Heart right ventricle (tissue), 16 donors: ENCODE measurements around the gene C20orf144. TPM values are rescaled to one million over a fixed set of nuclear protein-coding genes. Genes with fewer than 3 reads are reported as not detected.

Experiments used
- ATAC-seq, 8 donors: fragments of 200-7000 bp; cut with Tn5 transposase; one replicate each; pipeline ENCODE4 v1.9.1; 2020; ENCODE audit warnings: mild to moderate bottlenecking in 8 of 8, moderate library complexity in 8 of 8, moderate number of reproducible peaks in 1 of 8
- DNase-seq, 2 donors: peaks; one replicate each; pipeline ENCODE4 v3.0.0-alpha.2; 2020
- H3K27ac ChIP-seq, 10 donors: fragments of 200-600 bp; sonication (generic) in 2 of 10; one replicate each; pipeline versions ENCODE4 v1.5.0 to v1.8.0; 2020 to 2022; ENCODE audit warnings: mild to moderate bottlenecking in 3 of 10
- H3K27me3 ChIP-seq, 7 donors: fragments of 200-600 bp; one replicate each; pipeline ENCODE4 v1.8.0; 2021 to 2022; ENCODE audit warnings: mild to moderate bottlenecking in 2 of 7
- H3K36me3 ChIP-seq, 9 donors: fragments of 200-600 bp; sonication (generic) in 1 of 9; one replicate each; pipeline versions ENCODE4 v1.5.0 to v1.8.0; 2020 to 2022; ENCODE audit warnings: mild to moderate bottlenecking in 2 of 9
- H3K4me1 ChIP-seq, 9 donors: fragments of 200-600 bp; sonication (generic) in 1 of 9; one replicate each; pipeline versions ENCODE4 v1.5.0 to v1.8.0; 2020 to 2022; ENCODE audit warnings: mild to moderate bottlenecking in 4 of 9
- H3K4me3 ChIP-seq, 10 donors: fragments of 200-600 bp; sonication (generic) in 2 of 10; one replicate each; pipeline versions ENCODE4 v1.5.0 to v1.8.0; 2020 to 2022; ENCODE audit warnings: mild to moderate bottlenecking in 7 of 10, moderate library complexity in 2 of 10
- H3K9me3 ChIP-seq, 11 donors: fragments of 200-600 bp in 10 of 11; sonication (generic) in 2 of 11; one replicate each; pipeline versions ENCODE4 v1.5.0 to v1.8.0; 2013 to 2022; ENCODE audit warnings: mild to moderate bottlenecking in 2 of 11, control low read depth in 1 of 11, moderate library complexity in 1 of 11
- CTCF ChIP-seq, 9 donors: fragments of 200-600 bp; sonication (generic) in 2 of 9; IDR thresholded peaks; one replicate each; pipeline versions ENCODE4 v1.5.0 to v1.8.0; 2021 to 2022; ENCODE audit warnings: antibody characterized with exemption in 9 of 9, mild to moderate bottlenecking in 5 of 9, moderate library complexity in 1 of 9
- WGBS, 2 donors: extraction: QIAGEN DNeasy Blood & Tissue Kit; methylation state at CpG; one replicate each; pipeline ENCODE4 v1.1.7; 2013; ENCODE audit warnings: inconsistent platforms in 1 of 2; 5-methylcytosine and 5-hydroxymethylcytosine counted together
- intact Hi-C, 10 donors: fragments of 100-400 bp; cut with DNase I; formaldehyde crosslinking; loops; one replicate each; pipeline versions ENCODE4 v1.11.1 to v1.14.2; 2022
- polyA plus RNA-seq, 2 donors: library from polyadenylated mRNA; stranded (reverse); fragments of 200-250 nt; gene quantifications; one replicate each; pipeline ENCODE4 v1.2.3, GENCODE V29; 2013
- total RNA-seq, 10 donors: library from RNA; stranded (reverse); fragmentation: NEBNext Ultra II Directional in 3 of 10; extraction: Animal tissue kit (Norgen Biotek cat#: 25700) in 3 of 10; gene quantifications; one replicate each; pipeline versions ENCODE4 v1.2.1 to v1.2.4, GENCODE V29; 2021 to 2023
- donor health status: Arrhythmogenic right ventricular cardiomyopathy.
- donor health status: ischemic (EF 13 %, LVEDD 7.1; RV severe dilation, severe dysfunction).
- donor health status: healthy with polysubstance abuse.
- donor health status: DM: no; HTN: yes; CAD: no.
- donor health status: DM: no; HTN: no; CAD: no.
- donor health status: ischemic (EF 25% LVEDD 6.9; RV normal size, moderate dysfunction).
- donor health status: ischemic (EF 25% LVEDD 5.7; RV mildly dilated, moderate dysfunction).
- donor health status: healthy.
- donor health status: DM: yes; HTN: yes; CAD: no.
- donor health status: Ischemic cardiomyopathy.
- donor health status: ischemic (EF 35%, LVEDD 5.7; RV mildly dilated, moderate dysfunction).
- donor health status: nonischemic (EF 11% LVEDD 7.7; RV severe dilation, severe dysfunction).
- donor health status: DM: yes; HTN: yes; CAD: no.
- donor health status: PGD.
- donor health status: ischemic (EF 29% LVEDD 5.4; RV normal size, mild dysfunction).
- donor health status: nonischemic (EF 23%, LVEDD 6.1; RV moderate dilation, normal function).

The C20orf144 gene
- total and polyA plus RNA-seq, 12 donors: 0.03 TPM; not detected in 11

DNA sequence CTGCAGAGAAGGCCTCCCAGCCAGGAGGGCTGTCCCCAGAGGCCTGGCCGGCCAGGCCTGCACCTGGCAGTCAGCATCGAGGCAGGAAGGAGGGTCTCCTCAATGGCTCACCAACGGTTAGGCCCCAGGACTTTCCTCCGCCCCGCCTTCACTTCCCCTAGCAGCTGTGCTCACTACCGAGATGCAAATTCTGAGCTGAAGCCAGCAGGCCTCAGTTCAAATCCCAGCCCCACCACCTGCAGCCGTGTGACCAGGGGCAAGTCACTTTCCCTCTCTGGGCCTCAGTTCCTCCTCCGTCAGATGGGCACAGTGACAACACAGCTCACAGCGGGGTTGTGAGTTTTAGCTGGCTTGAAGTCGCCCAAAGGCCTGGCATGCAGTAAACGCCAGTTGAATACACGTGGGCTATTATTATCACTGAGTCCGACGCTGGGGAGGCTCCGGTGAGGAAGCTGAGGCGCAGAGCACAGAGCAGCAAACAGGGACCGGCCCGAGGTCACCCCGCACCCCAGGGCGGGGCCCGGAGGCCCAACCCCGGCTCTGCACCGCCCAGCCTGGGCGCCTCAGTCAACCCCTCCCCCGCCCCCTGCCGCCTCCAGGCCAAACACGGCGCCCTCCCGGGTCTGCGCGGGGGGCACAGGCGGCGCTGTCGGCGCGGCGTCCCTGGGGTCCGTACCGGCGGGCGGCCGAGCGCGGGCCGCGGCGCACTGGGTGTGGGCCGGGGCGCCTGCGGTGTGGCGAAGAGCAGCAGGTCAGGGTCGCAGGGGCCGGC is 23.4 kb downstream of the C20orf144 start:
- Histone ChIP-seq H3K27me3 (no peaks in the 10 kb centered on the region), H3K4me1 (peaks cover 0 to 46% (median 20%) of the 10 kb centered on the region in 9 donors), H3K9me3 (no peaks in the 10 kb centered on the region), H3K27ac (peak overlapping the region in 1 of 10 donors; percentile 5), H3K36me3 (no peaks in the 10 kb centered on the region), H3K4me3 (peak overlapping the region in 8 of 10 donors; percentile 21 to 50 (median 40))
- WGBS, 2 donors: 3 to 4% methylated on average over 45 to 53 of the region's 53 CpGs
- TF ChIP-seq CTCF (IDR thresholded peaks at IDR 0.05): no peak
- ATAC-seq (no peak), DNase-seq (no peak)
- intact Hi-C loops: loop anchor here in 1 of 10 donors (5.0 kb wide), 1 partner anchor 47 kb away; the partner anchor contains the start of gene ZNF341

DNA sequence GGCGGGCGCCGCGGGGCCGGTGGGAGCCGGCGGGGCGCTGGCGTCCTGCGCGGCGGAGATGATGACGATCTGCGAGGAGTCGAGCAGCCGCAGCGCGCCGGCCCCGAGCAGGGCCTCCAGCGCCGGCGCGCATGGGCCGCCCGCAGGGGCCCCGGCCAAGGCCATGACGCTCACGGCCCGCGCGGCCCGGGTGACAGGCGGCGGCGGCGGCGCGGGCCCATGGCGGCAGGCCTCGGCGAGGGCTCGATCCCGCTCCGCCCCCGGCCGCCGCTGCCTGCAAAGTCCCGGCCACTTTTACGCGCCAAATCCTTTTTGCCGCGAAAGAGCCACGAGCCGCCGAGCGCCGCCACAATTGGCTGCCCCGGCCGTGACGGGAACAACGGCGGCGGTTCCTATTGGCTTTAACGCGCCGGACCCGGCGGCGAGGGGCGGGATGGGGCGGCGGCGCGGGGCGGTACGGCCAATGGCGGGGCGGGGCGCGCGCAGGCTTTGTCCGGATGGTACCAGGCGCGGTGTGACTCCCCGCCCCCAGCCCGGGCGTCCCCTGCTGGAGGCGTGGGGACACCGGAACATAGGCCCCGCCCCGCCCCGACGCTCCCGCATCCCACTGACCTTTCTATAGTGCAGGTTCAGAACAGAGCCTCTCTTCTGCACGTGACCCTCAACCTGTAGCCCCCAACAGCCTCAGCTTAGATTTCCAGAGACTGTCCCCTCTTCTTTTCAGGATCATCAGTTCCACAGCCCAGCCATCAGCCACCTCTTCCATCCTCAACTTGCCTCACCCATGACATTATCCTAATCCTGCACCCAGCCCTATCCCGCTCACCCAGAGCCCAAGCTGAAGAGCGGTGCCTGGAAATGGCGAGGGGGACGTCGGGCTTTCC is 24.2 kb downstream of the C20orf144 start, which contains the start of gene E2F1:
E2F1 (minus strand) TSS at position 286 of the 884 bp plus-strand sequence; CDS start at position 165, 121 bp downstream.
- intact Hi-C loops: loop anchor here in 1 of 10 donors (5.0 kb wide), 1 partner anchor 46 kb away; the partner anchor contains the start of gene ZNF341
- peak in 8 of 9 donors; percentile 35 to 72 (median 50) for TF ChIP-seq CTCF (IDR thresholded peaks at IDR 0.05)
- H3K27ac ChIP-seq: peak within 1 kb of the TSS in 8 of 10 donors; percentile 10 to 56 (median 36)
- peaks cover 0 to 47% (median 20%) of the 10 kb centered on the region in 9 donors for H3K4me1 ChIP-seq
- H3K27me3 ChIP-seq: no peaks in the 10 kb centered on the region
- H3K4me3 ChIP-seq: peak within 1 kb of the TSS in 8 of 10 donors; percentile 21 to 50 (median 40)
- peak; percentile 95 to 97 for DNase-seq
- WGBS, 2 donors: 2% methylated on average over 79 to 101 of the region's 101 CpGs
- no peaks in the 10 kb centered on the region for H3K36me3 ChIP-seq
- ATAC-seq: peak; percentile 97 to 100 (median 99)
- no peaks in the 10 kb centered on the region for H3K9me3 ChIP-seq

DNA sequence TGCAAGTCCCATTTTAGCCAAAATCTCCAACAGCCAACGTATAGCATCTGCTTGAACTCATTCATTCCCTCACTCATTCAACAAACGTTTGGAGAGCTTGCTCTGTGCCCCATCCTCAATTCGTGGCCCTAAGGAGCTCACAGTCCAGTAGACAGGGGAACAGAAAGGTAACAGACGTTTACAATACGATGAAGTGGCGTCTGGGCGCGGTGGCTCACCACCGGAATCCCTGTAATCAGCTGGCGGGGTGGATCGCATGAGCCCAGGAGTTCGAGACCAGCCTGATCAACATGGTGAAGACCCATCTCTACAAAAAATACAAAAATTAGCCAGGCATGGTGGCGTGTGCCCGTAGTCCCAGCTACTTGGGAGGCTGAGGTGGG is 24.8 kb downstream of the C20orf144 start:
- H3K27ac ChIP-seq: peak overlapping the region in 8 of 10 donors; percentile 10 to 56 (median 36)
- intact Hi-C loops: loop anchor here in 1 of 10 donors (5.0 kb wide), 1 partner anchor 45 kb away; the partner anchor contains the start of gene ZNF341
- WGBS, 2 donors: 83% methylated on average over 14 of the region's 14 CpGs

More for the DNA sequence above, 24.8 kb downstream of the C20orf144 start:
- Histone ChIP-seq H3K9me3 (no peaks in the 10 kb centered on the region), H3K36me3 (no peaks in the 10 kb centered on the region), H3K27me3 (no peaks in the 10 kb centered on the region), H3K4me3 (peak overlapping the region in 6 of 10 donors; percentile 30 to 50 (median 42)), H3K4me1 (peaks cover 0 to 47% (median 20%) of the 10 kb centered on the region in 9 donors)
- no peak for TF ChIP-seq CTCF (IDR thresholded peaks at IDR 0.05)
- DNase-seq (no peak), ATAC-seq (no peak)
